Fibroblast of villous mesenchyme (primary cell): ENCODE data around the gene NOP14. TPM values are rescaled to one million over a fixed set of nuclear protein-coding genes. Genes with fewer than 3 reads are reported as not detected.

Experiments used
- DNase-seq: peaks from one replicate; pipeline ENCODE4 v3.0.0-alpha.2; 2010; ENCODE audit warnings: low read depth
- H3K4me3 ChIP-seq: 2 replicates; pipeline ENCODE4 v1.5.1; 2011; ENCODE audit warnings: low read depth, mild to moderate bottlenecking, low read length
- CTCF ChIP-seq: IDR thresholded peaks from 2 replicates; pipeline ENCODE4 v1.5.1; 2012; ENCODE audit warnings: low read depth, mild to moderate bottlenecking, low read length; ENCODE audit not compliant: insufficient read depth
- total RNA-seq: library from RNA; depleted of rRNA; stranded (reverse); fragments of >200 nt; gene quantifications from 2 replicates; pipeline ENCODE4 v1.2.3, GENCODE V29; 2012

NOP14 gene
- total RNA-seq, 1 donor: 26.3 TPM

- no peak overlapping the region for H3K4me3 ChIP-seq
- no peak for DNase-seq
- no peak for TF ChIP-seq CTCF
Measured at GRCh38 chr4:2907706-2908293, 55.4 kb downstream of the NOP14 start.

- H3K4me3 ChIP-seq: no peak overlapping the region
- TF ChIP-seq CTCF: no peak
- no peak for DNase-seq
Measured at GRCh38 chr4:2907226-2907625, 56.0 kb downstream of the NOP14 start.

DNA sequence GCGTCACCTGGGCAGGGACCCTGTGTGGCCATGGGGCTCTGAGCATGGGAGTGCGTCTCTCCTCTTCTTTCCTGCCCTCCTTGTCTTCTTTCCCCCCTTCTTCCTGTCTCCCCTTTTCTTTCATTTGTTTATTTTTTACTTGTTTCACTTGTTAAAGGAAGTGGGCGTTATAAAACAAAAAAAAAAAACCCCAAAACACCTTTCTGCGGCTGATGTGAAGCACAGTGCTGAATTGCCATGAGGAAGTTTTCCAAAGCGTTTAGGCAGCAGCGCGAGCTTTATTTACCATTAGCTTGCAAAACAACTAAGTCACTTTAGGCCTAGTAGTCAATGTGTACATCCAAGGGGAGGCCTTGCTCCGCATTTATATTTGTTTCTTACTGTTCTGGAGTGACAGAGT lies 57.0 kb downstream of the NOP14 start:
- no peak for DNase-seq
- TF ChIP-seq CTCF: no peak
- no peak overlapping the region for H3K4me3 ChIP-seq

DNA sequence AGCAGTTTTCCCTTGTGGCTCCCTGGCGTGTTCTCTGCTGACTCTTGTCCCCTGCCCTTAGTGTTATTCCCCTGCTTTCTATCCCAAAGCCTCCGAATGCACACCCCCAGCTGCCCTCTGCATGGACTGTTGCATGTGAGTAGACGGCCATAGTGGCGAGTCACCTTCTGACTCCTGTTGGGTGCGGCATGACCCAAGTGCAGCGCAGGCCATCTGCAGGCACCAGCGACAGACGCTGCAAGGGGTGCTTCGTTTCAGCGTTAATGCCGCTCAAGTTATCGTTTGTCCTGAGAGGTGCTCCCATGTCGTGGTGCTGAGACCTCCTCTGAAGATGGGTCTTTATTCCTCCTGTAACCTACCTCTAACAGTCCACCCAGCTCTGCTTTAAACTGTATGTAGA lies 57.7 kb downstream of the NOP14 start:
- no peak overlapping the region for H3K4me3 ChIP-seq
- DNase-seq: no peak
- TF ChIP-seq CTCF: no peak

DNA sequence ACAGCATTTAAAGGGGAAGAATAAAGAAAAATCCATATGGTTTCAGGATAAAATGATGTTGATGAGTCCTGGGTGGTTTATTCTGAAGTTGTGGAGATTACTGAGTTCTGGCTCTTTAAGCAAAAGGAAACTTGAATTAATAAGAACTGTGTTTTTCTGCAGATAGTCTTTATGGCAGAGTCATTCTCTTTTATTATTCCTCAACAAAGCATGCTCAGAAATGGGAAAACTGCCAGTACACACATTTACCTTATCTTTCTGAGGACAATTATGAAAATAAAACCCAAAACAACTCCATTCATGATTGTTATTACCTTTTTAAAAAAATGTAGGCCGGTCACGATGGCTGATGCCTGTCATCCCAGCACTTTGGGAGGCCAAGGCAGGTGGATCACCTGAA lies 61.1 kb downstream of the NOP14 start:
- no peak overlapping the region for H3K4me3 ChIP-seq
- DNase-seq: no peak
- TF ChIP-seq CTCF: no peak

DNA sequence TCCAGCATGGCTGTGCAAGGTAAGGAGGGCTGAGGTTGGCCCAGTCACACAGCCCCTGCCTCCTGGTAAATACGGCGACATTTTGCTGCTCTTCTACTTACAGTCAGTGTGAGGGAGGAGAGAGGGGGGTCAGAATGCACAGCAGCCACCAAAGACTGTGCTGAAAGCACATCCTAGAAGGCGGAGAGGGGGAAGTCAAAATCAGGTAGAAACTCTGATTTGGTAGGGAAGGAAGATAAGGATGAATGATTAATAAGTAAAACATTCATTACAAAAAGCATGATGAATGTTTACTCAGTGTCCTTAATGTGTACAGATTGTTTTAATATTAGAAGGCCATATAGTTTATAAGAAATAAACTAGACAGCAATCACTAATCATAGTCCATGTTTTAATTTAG lies 62.0 kb downstream of the NOP14 start:
- DNase-seq: no peak
- no peak for TF ChIP-seq CTCF
- no peak overlapping the region for H3K4me3 ChIP-seq

DNA sequence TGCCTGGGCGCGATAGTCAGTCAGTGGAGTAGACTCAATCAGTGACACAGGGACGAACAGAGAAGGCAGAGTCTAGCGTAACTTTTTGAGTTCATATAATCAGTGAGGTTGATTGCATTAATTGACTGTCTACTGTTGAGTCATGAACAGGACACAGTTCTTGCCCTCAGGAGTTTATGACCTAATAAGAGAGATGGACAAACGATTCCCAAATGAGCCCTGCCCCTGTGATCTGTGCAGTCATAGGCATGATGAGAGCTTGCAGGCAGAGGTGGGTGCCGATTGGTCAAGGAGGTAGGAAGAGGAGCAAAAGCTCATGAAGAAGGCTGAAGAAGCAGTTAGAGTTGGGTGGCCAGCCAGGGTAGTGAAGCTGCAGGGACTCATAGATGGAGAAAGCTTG lies 62.5 kb downstream of the NOP14 start:
- no peak overlapping the region for H3K4me3 ChIP-seq
- DNase-seq: no peak
- TF ChIP-seq CTCF: no peak
